Fibroblast of villous mesenchyme (primary cell): ENCODE results near the gene PEX11G. TPM values are rescaled to one million over a fixed set of nuclear protein-coding genes. Genes with fewer than 3 reads are reported as not detected.
A peak's percentile ranks its signal among the peaks of the same experiment; 100 is the strongest.
"Not testable (repeated sequence)": the region's sequence is repeated elsewhere in the genome, so short reads cannot be mapped to it uniquely, and the experiment has no call there.

ENCODE experiments used
- DNase-seq: peaks from one replicate; pipeline ENCODE4 v3.0.0-alpha.2; 2010; ENCODE audit warnings: low read depth
- H3K4me3 ChIP-seq: 2 replicates; pipeline ENCODE4 v1.5.1; 2011; ENCODE audit warnings: low read depth, mild to moderate bottlenecking, low read length
- total RNA-seq: library from RNA; depleted of rRNA; stranded (reverse); fragments of >200 nt; gene quantifications from 2 replicates; pipeline ENCODE4 v1.2.3, GENCODE V29; 2012
- TF ChIP-seq, protein P1 (sequence below): IDR thresholded peaks from 2 replicates; pipeline ENCODE4 v1.5.1; 2012; ENCODE audit warnings: low read depth, mild to moderate bottlenecking, low read length; ENCODE audit not compliant: insufficient read depth

Gene PEX11G
- total RNA-seq, 1 donor: 2.6 TPM

DNA sequence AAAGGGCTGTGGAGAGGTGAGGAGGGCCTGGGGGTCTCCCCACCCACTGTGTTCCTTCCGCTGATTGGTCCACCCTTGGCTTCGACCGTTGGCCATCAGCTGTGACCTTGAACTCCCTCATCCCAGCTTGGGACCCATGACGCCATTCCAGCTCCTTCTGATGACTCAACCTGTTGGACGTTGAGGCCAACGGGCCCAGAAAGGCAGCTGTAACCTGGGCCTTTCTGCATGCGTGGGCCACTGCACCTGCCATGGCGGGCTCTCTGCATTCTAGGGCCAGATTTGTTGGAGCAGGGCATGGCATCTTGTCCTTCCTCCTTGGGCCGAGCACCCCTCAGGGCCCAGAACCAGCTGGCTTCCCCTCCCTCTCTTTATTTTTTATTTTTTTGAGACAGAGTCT, 30.2 kb downstream of the PEX11G start:
- TF ChIP-seq, protein P1, sequence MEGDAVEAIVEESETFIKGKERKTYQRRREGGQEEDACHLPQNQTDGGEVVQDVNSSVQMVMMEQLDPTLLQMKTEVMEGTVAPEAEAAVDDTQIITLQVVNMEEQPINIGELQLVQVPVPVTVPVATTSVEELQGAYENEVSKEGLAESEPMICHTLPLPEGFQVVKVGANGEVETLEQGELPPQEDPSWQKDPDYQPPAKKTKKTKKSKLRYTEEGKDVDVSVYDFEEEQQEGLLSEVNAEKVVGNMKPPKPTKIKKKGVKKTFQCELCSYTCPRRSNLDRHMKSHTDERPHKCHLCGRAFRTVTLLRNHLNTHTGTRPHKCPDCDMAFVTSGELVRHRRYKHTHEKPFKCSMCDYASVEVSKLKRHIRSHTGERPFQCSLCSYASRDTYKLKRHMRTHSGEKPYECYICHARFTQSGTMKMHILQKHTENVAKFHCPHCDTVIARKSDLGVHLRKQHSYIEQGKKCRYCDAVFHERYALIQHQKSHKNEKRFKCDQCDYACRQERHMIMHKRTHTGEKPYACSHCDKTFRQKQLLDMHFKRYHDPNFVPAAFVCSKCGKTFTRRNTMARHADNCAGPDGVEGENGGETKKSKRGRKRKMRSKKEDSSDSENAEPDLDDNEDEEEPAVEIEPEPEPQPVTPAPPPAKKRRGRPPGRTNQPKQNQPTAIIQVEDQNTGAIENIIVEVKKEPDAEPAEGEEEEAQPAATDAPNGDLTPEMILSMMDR: no peak
- no peak for DNase-seq
- no peak overlapping the region for H3K4me3 ChIP-seq

DNA sequence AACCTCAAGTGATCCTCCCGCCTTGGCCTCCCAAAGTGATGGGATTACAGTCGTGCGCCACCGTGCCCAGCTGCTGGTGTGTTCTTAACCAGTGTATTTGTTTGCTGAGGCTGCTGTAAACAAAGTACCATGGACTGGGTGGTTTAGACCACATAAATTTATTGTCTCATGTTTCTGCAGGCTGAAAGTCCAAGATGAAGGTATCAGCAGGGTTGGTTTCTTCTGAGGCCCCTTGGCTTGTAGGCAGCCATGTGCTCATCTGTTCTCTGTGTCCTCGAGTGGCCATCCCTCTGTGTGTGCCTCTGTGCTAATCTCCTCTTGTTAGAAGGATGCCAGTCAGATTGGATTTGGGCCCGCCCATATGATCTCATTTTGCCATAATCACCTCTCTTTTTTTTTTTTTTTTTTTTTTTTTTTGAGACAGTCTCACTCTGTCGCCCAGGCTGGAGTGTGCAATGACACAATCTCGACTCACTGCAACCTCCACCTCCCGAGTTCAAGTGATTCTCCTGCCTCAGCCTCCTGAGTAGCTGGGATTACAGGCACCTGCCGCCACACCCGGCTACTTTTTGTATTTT, 31.8 kb downstream of the PEX11G start:
- TF ChIP-seq, protein P1: no peak
- H3K4me3 ChIP-seq: no peak overlapping the region
- DNase-seq: no peak

DNA sequence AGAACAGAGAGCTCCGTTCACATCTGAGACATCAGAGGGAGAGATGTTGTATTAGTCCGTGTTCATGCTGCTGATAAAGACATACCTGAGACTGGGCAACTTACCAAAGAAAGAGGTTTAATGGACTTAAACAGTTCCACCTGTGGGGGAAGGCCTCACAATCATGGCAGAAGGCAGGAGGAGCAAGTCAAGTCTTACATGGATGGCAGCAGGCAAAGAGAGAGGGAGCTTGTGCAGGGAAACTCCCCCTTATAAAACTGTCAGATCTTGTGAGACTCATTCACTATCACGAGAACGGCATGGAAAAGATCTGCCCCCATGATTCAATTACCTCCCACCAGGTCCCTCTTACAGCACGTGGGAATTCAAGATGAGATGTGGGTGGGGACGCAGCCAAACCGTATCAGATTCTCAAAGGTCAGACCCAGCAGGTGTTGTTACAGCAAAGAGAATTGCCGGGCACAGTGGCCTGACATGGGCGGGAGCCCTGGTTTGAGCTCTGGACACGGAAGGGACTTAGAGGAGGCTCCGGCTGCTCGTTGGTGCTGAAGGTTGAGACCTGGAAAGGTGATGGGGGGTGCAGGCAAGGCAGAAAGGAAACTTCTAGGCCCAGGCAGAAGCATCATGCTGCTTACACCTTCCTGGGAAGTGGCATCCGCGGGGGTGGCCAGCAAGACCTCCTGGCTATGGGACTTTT, 33.1 kb downstream of the PEX11G start:
- TF ChIP-seq, protein P1: no peak
- DNase-seq: no peak
- H3K4me3 ChIP-seq: no peak overlapping the region

DNA sequence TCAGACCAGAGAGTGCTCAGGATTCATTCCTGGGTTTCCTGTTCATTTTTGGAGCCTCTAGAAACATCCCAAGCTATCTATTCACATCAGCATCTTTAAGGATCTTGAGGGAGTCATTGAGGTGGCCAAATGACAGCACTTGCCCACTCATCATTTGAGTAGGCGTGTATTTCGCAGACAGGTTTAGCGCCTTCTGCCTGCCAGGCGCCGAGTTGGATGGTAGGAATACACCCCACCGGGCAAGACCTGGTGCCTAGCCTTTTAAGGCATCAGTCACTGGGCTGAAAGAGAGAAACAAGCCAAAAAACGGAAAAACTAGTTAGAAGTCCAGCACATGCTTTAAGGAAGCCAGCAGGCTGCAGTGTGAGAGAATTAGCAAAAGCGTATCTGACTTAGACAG, 33.8 kb downstream of the PEX11G start:
- DNase-seq: no peak
- TF ChIP-seq, protein P1: no peak
- H3K4me3 ChIP-seq: no peak overlapping the region

DNA sequence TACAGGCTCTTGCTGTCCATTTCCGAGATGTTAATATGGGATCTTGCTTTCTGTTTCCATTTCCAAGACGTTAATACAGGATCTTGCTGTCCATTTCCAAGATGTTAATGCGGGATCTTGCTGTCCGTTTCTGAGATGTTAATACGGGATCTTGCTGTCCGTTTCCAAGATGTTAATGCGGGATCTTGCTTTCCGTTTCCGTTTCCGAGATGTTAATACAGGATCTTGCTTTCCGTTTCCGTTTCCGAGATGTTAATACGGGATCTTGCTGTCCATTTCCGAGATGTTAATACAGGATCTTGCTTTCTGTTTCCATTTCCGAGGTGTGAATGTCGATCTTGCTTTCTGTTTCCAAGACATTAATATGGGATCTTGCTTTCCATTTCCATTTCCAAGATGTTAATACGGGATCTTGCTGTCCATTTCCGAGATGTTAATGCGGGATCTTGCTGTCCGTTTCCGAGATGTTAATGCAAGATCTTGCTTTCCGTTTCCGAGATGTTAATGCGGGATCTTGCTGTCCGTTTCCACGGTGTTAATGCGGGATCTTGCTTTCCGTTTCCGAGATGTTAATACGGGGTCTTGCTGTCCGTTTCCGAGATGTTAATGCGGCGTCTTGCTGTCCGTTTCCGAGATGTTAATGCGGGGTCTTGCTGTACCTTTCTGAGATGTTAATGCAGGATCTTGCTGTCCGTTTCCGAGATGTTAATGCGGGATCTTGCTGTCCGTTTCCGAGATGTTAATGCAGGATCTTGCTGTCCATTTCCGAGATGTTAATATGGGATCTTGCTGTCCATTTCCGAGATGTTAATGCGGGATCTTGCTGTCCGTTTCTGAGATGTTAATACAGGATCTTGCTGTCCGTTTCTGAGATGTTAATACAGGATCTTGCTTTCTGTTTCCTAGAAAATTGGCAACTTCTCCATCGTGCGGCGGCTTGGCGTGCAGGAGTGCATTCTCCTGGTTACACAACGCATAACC, 38.3 kb downstream of the PEX11G start:
- peak; percentile 19 for DNase-seq
- TF ChIP-seq, protein P1: no peak
- H3K4me3 ChIP-seq: no peak overlapping the region

DNA sequence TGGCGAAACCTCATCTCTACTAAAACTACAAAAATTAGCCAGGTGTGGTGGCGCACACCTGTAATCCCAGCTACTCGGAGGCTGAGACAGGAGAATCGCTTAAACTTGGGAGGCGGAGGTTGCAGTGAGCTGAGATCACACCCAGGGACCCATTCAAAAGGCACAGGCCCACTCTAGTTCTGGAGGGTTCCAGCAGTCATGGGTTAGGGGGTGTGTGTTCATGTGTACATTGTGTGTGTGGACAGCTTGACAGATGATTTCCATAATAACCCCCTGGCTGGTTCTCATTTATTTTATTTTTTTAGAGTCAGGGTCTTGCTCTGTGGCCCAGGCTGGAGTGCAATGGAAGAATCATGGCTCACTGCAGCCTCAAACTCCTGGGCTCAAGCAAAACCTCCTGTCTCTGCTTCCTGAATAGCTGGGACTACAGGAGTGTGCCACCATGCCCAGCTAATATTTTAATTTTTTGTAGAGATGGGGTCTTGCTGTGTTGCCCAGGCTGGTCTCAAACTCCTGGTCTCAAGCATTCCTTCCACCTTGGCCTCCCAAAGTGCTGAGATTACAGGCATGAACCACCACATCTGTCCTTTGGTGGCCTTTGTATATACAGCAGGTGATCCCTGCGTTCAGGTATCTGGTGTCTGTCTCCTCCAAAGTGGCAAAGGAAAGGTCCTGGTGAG, 39.3 kb downstream of the PEX11G start:
- H3K4me3 ChIP-seq, DNase-seq: not testable (repeated sequence)
